NCI-H2107 treated with DMSO at 0.1 percent for 48 hours (cell line): ENCODE measurements around the gene FASN.
"Not testable (repeated sequence)": the region's sequence is repeated elsewhere in the genome, so short reads cannot be mapped to it uniquely, and the experiment has no call there.

Source experiments
- DNase-seq: peaks from one replicate; lab custom pipeline; 2025; ENCODE audit not compliant: unreplicated experiment; lab: John Stamatoyannopoulos, UW

FASN gene

DNA sequence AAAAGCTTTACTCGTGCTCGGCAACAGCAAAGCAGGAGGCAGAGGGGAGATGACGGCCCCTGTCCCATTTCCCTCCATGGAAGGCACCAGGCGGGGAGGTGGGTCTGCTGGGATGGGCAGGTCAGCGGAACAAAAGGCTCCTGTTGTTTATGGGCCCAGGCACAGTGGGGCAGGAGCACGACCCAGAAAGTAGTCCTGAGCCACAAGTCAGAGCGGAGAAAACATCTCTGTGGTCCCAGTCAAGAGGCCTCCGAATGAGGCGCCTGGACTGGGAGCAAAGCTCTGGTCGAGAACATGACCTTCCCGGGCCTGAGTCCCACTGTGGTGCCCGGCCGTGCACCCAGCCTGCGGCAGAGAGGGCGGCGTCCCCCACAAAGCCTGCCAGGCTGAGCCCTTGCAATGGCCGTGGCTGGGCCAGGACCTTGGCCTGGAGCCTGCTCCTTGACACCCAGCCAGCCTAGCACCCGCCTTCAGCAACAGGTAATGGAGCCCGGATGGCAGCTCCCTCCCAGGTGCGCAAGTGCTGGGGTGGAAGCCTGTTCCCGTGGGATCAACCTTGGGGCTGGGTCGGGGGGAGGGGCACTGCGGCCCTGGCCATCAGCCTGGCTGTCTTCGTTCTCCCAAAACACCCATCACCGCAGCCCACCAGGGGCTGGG is 50.0 kb downstream of the FASN start:
- no peak for DNase-seq

DNA sequence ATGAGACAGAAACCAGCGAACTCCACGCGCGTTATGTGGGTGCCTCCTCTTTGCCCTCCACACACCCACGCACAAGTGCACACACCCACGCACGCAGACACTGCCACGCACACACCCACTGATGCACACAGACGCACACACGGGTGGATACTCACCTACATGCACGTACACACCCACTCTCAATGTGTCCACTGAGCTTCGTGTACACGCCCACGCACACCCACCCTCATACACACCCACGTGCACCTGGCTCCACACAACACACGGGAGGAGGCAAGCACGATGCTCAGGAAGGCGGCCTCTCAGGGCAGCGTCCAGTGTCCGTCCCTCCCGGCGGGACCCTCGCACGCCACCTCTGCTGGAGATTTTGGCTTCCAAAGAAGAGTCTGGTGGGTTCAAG is 50.7 kb downstream of the FASN start:
- DNase-seq: no peak

DNA sequence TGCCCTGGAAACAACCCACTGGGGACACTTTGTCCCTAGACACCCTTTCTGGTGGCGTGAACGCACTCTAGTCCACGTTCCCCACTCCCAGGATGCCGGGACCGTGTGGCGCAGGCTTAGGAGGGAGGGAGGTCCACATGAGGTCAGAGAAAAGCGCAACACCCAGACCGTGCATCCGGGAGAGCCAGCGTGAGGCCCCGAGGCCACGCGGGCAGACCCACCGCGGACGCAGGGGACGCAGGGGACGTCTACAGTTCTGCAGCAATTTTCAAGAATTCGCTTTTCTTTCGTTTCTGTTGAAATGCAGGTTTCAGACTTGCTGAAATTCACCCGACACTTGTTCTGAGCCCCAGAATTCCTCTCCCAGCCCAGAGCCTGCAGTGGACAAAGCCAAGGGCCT is 51.1 kb downstream of the FASN start:
- DNase-seq: no peak

DNA sequence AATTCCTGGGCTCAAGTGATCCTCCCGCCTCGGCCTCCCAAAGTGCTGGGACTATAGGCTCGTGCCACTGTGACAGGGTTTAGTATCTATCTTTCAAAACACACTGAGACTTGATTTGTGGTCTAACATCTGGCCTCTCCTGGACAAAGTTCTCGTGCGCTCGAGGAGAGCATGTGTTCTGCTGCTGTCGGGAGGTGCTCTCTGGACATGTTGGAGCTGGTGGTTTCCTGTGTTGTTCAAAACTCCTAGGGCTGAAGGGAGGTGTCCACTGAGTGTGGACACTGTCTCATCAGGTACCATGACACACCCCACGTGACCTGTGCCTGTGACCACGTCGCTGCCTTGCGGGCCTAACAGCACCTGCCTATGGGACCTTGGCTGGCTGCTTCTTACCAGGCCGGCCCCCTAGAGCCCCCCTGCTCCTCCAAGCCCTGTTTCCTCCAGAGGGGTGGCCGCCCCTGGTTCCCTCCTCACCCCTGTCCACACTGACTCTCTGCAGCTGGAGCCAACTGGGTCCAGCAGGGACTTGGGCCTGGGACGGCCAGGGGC is 52.0 kb downstream of the FASN start:
- no peak for DNase-seq

DNA sequence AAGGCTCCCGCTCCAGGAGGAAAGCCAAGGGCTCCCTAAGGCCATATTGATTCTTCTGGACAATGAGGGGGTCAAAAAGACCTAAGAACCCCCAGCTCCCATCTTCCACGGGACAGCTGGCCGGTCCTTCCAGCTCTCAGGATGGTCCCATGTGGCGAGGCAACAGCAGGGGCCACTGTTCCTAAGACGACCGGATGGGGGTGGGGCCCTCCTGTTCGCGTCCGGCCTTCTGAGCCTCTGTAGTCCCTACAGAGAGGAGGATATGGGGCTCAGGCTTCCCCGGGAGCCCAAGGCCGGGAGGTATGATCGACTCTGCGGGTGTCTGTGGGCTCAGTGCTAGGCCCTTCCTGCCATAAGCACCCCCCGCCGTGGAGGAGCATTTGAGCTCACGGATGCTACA is 54.5 kb downstream of the FASN start:
- no peak for DNase-seq

DNA sequence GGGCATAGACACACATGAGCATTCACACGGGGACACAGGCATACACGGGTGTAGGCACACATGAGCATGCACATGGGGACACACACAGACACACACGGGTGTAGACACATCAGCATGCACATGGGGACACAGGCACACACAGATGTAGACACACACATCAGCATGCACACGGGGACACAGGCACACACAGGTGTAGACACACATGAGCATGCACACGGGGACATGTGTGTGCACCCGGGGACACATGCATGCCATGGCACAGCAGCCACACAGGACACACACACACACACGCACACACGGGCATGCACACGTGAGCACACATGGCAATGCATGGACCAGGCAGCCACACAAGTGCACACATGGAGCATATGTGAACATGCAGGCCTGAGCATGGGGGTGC is 55.4 kb downstream of the FASN start:
- no peak for DNase-seq

DNA sequence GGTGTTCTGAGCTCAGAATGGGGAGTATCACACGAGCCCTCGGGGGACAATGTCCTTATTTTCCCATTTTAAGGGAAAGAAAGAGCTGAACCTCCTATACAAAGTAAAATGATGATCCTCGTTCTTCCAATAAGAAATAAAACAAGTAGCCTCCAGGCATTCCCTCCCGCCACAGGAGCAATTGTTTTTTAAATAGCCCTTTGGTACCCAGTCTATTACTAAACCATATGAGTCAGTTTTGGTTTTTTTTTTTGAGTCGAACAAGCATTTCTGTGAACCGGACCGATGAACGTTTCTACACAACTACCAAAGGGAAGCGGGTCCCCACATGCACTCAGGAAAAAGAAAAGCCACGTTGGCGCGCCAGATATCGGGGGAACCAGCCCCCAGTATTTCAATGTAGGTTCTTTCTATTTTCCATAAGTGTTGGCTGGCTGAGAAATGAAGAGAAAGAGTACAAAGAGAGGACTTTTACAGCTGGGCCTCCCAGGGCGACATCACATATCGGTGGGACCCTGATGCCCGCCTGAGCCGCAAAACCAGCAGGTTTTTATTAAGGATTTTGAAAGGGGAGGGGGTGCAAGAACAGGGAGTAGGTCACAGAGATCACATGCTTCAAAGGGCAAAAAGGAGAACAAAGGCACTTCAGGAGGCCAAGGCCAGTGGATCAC is 56.8 kb downstream of the FASN start:
- DNase-seq: no peak

DNA sequence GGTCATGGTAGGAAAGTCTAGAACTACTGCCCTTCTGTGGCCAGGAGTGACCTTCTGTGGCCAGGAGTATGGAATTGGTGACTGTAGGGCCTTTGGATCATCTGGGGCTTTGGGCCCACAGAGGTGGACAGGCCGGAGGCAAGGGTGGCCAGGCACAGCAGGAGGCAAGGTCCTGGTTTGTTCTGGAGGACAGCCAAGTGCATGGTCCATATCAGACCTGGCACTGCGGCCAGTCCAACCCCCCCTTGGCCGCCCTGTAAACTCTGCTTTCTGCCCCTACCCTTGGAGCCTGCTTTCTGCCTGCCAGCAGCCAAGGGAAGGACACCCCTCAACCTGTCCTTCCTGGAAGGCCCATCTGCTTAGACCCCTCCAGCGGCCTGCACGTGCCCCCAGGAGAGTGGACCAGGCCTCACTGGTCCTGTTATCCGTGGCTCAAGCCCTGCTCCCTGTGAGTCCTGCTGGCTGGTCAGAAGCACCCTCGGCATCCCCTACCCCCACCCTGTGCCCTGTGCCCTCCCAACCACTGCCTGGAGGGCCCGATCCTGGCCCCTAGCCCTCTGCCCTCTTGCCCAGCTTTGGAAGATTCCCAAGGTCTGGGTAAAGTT is 58.2 kb downstream of the FASN start:
- DNase-seq: no peak

DNA sequence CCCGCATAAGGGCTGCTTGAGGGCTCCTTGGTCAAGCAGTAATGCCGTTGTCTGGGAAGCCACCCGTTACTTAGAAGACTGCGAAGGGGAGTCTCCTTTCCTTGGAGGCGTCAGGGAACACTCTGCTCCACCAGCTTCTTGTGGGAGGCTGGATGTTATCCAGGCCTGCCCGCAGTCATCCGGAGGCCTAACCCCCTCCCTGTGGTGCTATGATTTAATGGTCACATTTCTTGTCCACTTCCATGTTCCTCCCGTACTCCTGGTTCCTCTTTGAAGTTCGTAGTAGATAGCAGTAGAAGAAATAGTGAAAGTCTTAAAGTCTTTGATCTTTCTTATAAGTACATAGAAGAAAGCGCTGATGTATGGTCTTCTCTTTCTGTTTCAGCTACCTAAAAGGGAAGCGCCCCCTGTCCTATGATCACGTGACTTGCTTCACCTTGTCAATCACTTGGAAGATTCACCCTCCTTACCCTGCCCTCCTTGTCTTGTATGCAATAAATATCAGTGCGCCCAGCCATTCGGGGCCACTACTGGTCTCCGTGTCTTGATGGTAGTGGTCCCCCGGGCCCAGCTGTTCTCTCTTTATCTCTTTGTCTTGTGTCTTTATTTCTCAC is 59.1 kb downstream of the FASN start:
- DNase-seq: not testable (repeated sequence)

DNA sequence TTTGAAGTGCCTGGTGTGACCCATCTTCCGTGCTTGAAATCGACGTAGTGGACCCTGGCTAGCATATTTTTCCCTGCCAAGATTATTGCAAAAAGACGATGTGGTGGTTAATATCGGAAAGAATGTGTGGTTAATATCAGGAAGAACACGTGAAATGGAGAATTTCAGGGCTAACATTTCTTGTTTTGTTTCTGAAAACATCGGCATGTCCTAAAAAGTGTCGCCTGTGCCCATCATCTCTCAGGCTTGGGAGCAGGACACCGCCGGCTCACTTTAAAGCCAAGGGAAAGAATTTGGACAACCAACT is 60.2 kb downstream of the FASN start:
- no peak for DNase-seq

DNA sequence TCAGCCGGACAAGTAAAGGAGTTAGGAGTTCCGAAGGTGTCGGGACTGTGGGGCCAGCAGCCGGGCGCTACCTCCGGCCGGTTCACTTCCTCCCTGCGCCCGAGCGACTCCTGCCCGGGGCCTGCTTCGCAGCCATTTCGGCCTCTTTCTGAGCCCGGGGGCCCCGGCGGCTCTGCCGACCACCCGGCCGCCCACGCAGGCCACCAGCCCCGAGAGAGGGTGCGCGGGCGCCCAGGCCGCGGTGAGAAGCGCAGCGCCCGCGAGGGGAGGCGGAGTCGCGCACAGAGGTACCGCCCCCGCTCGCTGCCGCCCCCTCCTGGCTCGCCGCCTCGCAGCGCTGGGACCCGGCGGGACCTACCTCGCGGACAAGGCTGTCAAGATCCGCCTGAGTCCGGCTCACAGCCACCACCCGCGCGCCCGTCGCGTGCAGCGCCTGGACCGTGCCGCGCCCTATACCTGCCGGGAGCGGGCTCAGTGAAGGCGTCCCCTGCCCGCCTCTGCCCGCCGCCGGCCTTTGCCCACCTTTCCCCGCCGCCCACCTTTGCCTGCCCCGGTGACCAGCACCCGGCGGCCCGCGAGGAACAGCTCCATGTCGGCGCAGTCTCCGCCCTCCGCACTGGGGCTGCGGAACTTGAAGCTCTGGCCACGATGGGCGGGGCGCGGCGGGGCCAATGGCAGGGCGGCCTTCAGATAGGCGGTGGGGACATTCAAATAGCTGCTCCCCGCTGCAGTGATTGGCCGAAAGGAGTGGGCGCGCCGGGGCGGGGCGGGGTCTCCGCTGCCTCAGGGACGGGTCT is 60.7 kb downstream of the FASN start, which contains the start of gene DCXR:
DCXR (minus strand) TSS at position 606 of the 797 bp plus-strand sequence; CDS start at position 591, 15 bp downstream.
- peak; percentile 87 for DNase-seq

DNA sequence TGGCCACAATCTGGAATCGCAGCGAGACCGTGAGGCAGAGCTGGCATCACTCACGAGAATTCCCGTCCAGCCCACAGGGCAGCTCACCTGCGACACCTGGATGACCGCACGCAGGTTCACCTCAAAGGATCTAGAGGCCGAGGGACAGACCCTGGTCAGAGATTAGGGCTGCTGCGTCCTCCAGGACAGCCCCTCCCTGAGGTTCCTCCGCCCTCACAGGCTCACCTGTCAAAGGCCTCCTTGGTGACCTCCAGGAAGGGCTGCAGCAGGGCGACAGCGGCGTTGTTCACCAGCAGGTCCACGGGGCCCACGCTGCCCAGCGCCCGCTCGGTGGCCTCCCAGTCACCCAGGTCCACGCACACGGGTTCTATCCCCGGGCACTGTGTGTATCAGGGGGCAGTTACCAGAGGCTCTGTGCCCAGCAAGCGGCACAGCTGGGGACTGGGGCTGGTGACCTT is 61.4 kb downstream of the FASN start:
- DNase-seq: no peak

DNA sequence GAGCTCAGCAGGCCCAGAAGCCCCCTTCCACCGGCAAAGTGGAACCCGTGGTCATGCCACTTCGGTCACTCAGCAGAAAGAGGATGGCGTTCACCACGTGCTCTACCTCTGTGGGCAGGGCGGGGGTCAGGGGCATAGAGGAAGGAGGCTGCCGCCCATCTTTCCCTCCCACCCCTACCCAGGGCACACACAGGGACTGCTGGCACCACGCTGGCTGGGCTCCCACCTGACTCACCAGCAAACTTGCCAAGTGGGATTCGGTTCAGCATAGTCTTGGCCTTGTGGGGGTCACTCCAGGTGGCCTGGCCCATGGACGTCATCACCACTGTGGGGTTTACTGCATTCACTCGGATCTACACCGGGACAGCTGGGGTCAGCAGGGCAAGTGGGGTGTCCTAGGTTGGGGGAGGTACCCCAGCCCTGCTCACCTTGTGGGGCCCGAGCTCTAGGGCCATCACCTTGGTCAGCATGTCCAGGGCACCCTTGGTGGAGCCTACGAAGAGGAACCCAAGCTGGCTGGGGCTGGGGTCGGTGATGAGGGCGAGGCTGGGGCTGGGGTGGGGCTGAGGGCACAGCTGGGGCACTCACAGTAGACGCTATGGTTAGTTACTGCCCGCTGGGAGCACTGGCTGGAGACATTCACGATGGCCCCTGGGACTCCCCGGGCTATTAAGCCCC is 61.9 kb downstream of the FASN start:
- DNase-seq: no peak

DNA sequence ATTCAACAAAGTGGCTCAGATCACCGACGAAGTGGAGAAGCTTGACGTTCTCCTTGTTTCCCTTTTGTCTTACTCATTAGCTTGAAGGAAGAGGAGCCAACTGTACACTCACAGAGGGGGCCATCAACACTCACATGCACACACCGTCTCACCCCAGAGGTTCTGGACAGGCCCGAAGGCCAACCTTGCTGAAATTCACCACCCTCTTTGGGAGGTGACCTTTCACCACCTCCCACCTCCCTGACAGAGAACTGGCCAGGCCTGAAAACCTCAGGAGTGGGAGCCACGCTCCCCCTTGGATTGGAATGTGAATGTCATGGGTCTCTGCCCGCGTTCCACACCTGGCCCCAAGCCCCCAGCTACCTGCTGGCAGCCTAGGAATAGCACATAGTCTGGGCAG is 62.5 kb downstream of the FASN start:
- no peak for DNase-seq

DNA sequence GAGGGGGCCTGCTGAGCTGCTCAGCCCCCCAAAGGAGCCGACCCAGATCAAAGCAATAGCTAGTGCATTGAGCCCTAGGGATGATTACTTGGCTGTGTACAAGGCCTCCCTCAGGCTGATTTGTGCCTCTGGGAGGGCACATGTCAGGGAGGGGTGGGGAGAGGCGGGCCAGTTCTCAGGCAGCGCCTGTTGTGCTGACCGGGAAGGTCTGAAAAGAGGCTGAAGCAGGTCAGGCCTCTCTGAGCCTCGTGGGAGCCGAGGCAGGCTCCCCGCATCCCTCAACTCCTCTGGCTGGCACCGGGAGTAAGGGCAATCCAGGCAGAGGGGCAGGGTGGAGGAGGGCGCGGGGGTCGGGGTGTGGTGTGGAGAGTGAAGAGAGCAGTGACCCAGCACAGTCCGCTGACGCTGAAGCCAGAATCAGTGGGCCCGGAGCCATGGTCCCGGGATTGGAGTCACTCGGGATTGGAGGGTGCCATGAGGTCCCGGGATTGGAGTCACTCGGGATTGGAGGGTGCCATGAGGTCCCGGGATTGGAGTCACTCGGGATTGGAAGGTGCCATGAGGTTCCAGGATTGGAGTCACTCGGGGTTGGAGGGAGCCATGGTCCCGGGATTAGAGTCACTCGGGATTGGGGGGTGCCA is 63.5 kb downstream of the FASN start:
- no peak for DNase-seq

DNA sequence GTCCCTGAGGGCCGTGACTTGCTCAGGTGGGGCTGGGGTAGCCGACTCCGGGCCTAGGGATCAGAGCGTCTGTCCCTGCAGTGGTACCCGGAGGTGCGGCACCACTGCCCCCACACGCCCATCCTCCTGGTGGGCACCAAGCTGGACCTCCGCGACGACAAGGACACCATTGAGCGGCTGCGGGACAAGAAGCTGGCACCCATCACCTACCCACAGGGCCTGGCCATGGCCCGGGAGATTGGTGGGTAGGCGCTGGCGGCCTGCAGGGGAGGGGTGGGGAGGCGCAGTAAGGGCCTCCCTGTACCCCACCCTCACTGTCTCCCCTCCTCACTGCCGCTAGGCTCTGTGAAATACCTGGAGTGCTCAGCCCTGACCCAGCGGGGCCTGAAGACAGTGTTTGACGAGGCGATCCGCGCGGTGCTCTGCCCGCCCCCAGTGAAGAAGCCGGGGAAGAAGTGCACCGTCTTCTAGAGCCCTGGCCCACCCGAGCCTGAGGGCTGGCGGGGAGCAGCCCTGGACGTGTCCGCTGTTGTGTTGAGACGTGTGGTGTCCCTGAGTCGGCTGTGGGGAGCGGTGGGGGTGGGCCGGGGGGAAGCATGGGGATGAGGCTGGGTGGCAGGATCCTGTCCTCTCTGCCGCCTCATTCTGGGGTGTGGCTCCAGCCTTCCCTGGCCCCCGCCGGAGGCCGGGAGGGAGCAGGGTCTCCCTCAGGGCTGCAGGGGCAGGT is 64.5 kb downstream of the FASN start:
- DNase-seq: no peak

DNA sequence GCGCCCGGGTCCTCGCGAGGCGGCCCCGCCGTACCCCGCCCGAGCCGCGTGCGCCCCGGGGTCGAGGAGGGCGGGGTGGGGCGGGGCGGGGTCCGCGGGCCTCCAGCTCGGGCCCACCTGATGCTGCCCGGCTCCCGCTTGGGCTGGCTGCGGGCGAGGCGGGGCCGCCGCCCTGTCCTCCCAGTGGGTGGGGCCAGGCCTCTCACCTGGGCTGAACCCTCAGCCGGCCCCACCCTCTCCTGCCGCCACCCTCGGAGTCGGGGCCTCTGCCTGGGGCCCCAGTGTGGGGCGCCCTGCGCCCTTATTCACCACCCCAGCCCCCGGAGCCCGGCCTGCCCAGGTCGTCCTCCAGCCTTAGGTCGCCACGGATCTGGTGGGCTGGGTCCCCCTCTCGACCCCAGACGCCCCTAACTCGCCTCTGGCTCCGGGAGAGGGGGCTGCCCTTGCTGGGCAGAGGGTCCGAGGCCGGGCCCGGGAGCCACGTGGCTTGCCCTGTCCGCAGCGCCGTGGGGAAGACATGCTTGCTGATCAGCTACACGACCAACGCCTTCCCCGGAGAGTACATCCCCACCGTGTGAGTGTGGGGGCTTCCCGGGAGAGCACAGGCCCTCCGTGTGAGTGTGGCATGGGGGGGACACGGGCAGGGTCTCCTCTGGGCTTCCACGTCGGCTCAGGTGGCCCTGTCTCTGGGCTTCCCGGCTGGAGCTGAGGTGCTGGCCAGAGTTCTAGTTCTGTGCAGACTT is 66.0 kb downstream of the FASN start:
- no peak for DNase-seq

DNA sequence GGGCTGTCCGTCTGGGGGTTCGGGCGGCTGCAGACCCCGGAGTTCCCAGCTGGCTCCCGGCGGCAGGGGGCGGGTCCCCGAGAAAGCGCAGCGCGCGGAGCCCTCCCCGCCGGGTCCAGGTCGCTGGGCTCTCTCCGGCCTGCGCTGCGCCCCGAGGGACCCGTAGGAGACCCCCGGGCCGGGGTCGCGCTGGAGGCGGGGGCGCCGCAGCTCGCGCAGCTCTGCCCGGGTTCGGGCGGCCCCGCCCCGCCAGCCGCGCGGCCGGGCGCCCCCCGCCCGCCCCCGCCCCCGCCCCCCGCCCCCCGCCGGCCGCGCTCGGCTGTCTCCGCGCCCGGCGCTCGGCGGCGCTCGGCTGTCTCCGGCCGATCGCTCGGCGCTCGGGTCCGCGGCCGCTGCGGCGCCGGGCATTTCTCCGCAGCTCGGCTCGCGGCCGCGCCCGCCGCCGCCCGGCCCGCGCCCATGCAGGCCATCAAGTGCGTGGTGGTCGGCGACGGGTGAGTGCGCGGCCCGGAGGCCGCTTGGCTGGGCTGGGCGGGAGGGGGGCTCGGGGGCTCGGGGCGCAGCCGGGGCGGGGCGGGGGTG is 66.6 kb downstream of the FASN start, which contains the start of gene RAC3:
RAC3 (plus strand) TSS at position 376 of the 582 bp plus-strand sequence; CDS start at position 460, 84 bp downstream.
- no peak for DNase-seq
